ENCODE data around the gene CLIC6. TPM values are rescaled to one million over a fixed set of nuclear protein-coding genes. Genes with fewer than 3 reads are reported as not detected.

CLIC6 gene
- total and polyA plus RNA-seq, 4 donors = 0.19 to 19.0 (median 1.4) TPM

DNA sequence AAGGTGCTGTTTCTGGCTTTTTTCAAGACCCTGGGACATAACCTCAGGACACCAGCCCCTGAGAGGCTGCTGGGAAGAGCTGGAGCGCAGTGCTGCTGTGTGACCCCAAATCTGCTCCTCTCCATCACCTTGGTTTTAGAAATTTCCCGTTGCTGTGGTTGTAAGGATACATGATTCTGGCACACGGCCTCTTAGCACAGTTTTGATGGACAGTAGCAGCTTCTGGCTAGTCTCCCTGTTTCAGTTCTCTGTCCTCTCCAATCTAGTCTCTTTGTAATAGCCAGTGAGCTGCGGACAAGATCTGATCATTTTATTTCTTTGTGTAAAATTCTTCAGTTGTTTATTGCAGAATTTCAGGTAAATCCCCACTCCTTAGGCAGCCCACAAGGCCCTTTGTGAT, 3.1 kb downstream of the CLIC6 start:
- Histone ChIP-seq H3K4me1 (ENCODE audit: control insufficient read depth, insufficient read depth, low read length) (peaks cover 18% of the 10 kb centered on the region), H3K27me3 (ENCODE audit: control insufficient read depth, insufficient read depth, low read length) (peaks cover 61% of the 10 kb centered on the region), H3K9me3 (ENCODE audit: control insufficient read depth, insufficient read depth, low read length) (no peaks in the 10 kb centered on the region), H3K27ac (ENCODE audit: low read depth, low read length) (no peak overlapping the region), H3K36me3 (ENCODE audit: control insufficient read depth, insufficient read depth, low read length) (no peaks in the 10 kb centered on the region), H3K4me3 (ENCODE audit: low read depth, low read length) (no peak overlapping the region)
- no peak for DNase-seq (ENCODE audit: low read depth in 4 of 6, low spot score in 6 of 6)
- 59% methylated on average over 3 of the region's 4 CpGs for WGBS (ENCODE audit: insufficient coverage)

DNA sequence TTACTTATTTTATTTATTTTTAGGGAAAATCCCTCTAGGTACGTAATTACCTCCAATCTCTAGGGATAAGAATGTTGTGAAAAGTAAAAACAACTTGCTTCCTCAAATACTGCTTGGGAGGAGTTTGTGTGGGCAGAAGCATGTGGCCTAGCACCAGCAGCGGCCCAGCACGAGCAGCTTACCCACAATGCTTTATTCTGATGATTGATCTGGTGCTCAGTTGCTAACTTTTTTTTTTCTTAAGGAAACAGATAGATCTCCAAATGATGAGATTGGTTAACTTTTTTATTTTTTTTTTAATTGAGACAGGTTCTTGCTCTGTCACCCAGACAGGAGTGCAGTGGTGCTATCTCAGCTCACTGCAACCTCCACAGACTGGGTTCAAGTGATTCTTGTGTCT, 4.2 kb downstream of the CLIC6 start:
- H3K4me1 ChIP-seq (ENCODE audit: control insufficient read depth, insufficient read depth, low read length) = peaks cover 18% of the 10 kb centered on the region
- no peak for DNase-seq (ENCODE audit: low read depth in 4 of 6, low spot score in 6 of 6)
- H3K4me3 ChIP-seq (ENCODE audit: low read depth, low read length) = no peak overlapping the region
- H3K36me3 ChIP-seq (ENCODE audit: control insufficient read depth, insufficient read depth, low read length) = no peaks in the 10 kb centered on the region
- no peak overlapping the region for H3K27ac ChIP-seq (ENCODE audit: low read depth, low read length)
- no peaks in the 10 kb centered on the region for H3K9me3 ChIP-seq (ENCODE audit: control insufficient read depth, insufficient read depth, low read length)
- peaks cover 57% of the 10 kb centered on the region for H3K27me3 ChIP-seq (ENCODE audit: control insufficient read depth, insufficient read depth, low read length)
- WGBS (ENCODE audit: insufficient coverage) = no CpG with 5 or more reads among the region's 3 CpGs

DNA sequence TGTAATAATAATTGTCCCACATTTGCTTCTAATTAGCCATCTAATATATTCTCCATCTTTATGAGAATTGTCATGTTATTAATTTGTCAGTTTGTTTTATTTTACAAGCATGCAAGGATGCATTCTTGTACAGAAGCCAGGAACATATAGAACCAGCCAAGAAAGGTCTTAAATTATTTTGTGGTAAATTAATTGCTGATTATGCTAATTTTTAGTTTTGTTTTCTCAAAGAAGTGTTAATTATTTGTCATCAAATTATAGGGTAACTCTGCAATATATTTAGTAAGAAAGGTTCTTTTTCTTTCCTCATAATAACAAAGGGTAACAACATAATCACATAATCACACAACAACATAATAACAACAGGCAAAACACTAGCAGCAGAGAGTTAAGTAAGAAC, 5.7 kb downstream of the CLIC6 start:
- H3K4me1 ChIP-seq (ENCODE audit: control insufficient read depth, insufficient read depth, low read length) = peaks cover 13% of the 10 kb centered on the region
- no peak overlapping the region for H3K4me3 ChIP-seq (ENCODE audit: low read depth, low read length)
- H3K27me3 ChIP-seq (ENCODE audit: control insufficient read depth, insufficient read depth, low read length) = peaks cover 44% of the 10 kb centered on the region
- no peaks in the 10 kb centered on the region for H3K9me3 ChIP-seq (ENCODE audit: control insufficient read depth, insufficient read depth, low read length)
- no peak for DNase-seq (ENCODE audit: low read depth in 4 of 6, low spot score in 6 of 6)
- no peaks in the 10 kb centered on the region for H3K36me3 ChIP-seq (ENCODE audit: control insufficient read depth, insufficient read depth, low read length)
- H3K27ac ChIP-seq (ENCODE audit: low read depth, low read length) = no peak overlapping the region

DNA sequence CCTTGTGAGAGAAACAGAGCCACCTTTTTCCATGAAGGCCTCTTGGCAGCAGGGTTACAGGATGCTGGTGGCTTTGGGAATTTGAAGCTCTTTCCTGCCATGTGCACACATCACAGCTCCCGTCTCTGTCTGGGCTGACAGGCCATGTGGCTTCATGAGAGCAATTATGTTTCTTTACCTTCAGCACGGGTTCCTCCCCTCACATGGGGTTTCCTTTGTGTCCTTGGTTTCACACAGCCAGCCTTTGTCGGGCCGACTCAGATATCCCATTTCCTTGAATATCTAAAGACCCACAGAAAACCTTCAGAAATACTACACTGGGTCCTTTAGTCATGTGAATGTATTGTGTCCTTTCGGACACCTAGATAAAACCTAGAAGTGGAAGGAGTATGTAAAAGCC, 7.1 kb downstream of the CLIC6 start:
- peaks cover under 1% of the 10 kb centered on the region for H3K4me1 ChIP-seq (ENCODE audit: control insufficient read depth, insufficient read depth, low read length)
- H3K9me3 ChIP-seq (ENCODE audit: control insufficient read depth, insufficient read depth, low read length) = no peaks in the 10 kb centered on the region
- no peak for DNase-seq (ENCODE audit: low read depth in 4 of 6, low spot score in 6 of 6)
- WGBS (ENCODE audit: insufficient coverage) = 20% methylated on average over 2 of the region's 5 CpGs
- H3K36me3 ChIP-seq (ENCODE audit: control insufficient read depth, insufficient read depth, low read length) = no peaks in the 10 kb centered on the region
- peaks cover 32% of the 10 kb centered on the region for H3K27me3 ChIP-seq (ENCODE audit: control insufficient read depth, insufficient read depth, low read length)
- no peak overlapping the region for H3K27ac ChIP-seq (ENCODE audit: low read depth, low read length)
- no peak overlapping the region for H3K4me3 ChIP-seq (ENCODE audit: low read depth, low read length)

DNA sequence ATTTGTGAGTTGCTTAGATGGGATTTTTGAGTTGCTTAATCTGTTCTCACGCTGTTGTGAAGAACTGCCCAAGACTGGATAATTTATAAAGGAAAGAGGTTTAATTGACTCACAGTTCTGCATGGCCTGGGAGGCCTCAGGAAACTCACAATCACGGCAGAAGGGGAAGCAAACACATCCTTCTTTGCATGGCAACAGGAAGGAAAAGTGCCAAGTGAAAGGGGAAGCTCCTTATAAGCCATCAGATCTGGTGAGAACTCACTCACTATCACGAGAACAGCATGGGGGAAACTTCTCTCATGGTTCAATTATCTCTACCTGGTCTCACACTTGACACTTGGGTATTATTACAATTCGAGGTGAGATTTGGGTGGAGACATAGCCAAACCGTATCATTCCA, 10.3 kb downstream of the CLIC6 start:
- Histone ChIP-seq H3K9me3 (ENCODE audit: control insufficient read depth, insufficient read depth, low read length) (peaks cover 3% of the 10 kb centered on the region), H3K27ac (ENCODE audit: low read depth, low read length) (no peak overlapping the region), H3K27me3 (ENCODE audit: control insufficient read depth, insufficient read depth, low read length) (peaks cover 7% of the 10 kb centered on the region), H3K4me1 (ENCODE audit: control insufficient read depth, insufficient read depth, low read length) (no peaks in the 10 kb centered on the region), H3K4me3 (ENCODE audit: low read depth, low read length) (no peak overlapping the region), H3K36me3 (ENCODE audit: control insufficient read depth, insufficient read depth, low read length) (no peaks in the 10 kb centered on the region)
- no peak for DNase-seq (ENCODE audit: low read depth in 4 of 6, low spot score in 6 of 6)
- WGBS (ENCODE audit: insufficient coverage) = 86% methylated on average over 5 of the region's 5 CpGs

DNA sequence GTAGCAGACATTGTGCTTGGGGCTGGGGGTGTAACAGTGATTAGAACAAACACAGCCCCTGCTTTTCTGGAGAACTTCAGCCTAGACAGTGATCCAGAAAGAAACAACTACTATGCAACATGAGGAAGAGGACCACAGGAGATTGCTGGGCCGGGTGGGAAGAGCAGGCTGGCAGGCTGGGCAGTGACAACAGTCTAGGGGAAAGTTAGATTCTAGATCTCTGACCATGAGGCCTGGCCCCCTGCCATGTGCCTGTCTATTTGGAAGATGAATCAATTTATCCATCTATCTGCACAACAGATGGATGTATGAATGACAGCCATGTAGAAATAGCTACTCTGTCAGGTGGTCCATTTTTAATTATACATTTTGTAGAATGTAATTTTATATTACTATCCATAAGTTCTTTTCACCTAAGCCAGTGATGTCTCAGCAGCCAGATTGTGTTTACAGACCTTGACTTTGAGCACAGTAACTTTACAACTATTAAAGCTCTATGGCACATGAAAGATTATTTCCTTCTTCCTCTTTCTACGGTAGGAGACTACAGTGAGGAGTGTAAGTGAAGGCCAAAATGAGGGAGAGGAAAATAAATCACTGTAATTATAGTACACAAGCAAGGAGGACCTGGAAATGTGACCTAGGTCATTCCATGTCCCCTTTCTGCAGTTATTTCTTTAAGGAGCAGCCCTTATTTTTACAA, 15.5 kb downstream of the CLIC6 start:
- H3K27me3 ChIP-seq (ENCODE audit: control insufficient read depth, insufficient read depth, low read length) = peaks cover 5% of the 10 kb centered on the region
- H3K27ac ChIP-seq (ENCODE audit: low read depth, low read length) = no peak overlapping the region
- H3K9me3 ChIP-seq (ENCODE audit: control insufficient read depth, insufficient read depth, low read length) = peaks cover 3% of the 10 kb centered on the region
- no peaks in the 10 kb centered on the region for H3K4me1 ChIP-seq (ENCODE audit: control insufficient read depth, insufficient read depth, low read length)
- DNase-seq (ENCODE audit: low read depth in 4 of 6, low spot score in 6 of 6) = no peak
- WGBS (ENCODE audit: insufficient coverage) = no CpG with 5 or more reads among the region's 2 CpGs
- H3K4me3 ChIP-seq (ENCODE audit: low read depth, low read length) = no peak overlapping the region
- no peaks in the 10 kb centered on the region for H3K36me3 ChIP-seq (ENCODE audit: control insufficient read depth, insufficient read depth, low read length)

DNA sequence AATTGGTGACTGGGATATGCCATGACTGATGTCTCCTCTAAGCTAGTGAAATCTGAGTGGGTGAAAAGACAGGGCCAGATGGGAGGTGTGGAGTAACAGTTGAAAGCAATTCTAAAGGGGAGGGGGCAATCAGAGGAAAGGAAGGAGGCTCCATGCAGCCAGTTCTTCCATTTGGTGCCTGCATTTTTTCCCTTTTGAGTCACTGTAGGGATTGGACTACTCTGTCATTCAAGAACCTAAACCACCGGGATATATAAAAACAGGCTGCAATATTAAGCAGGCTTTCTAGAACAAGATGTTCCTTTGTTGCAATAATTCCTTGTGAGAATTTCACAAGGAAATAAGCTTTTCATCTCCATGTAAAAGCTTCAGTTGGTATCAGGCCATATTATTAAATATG, 18.3 kb downstream of the CLIC6 start:
- no peaks in the 10 kb centered on the region for H3K36me3 ChIP-seq (ENCODE audit: control insufficient read depth, insufficient read depth, low read length)
- H3K27me3 ChIP-seq (ENCODE audit: control insufficient read depth, insufficient read depth, low read length) = peaks cover 5% of the 10 kb centered on the region
- no CpG with 5 or more reads among the region's 1 CpG for WGBS (ENCODE audit: insufficient coverage)
- H3K4me1 ChIP-seq (ENCODE audit: control insufficient read depth, insufficient read depth, low read length) = no peaks in the 10 kb centered on the region
- no peak overlapping the region for H3K4me3 ChIP-seq (ENCODE audit: low read depth, low read length)
- H3K9me3 ChIP-seq (ENCODE audit: control insufficient read depth, insufficient read depth, low read length) = no peaks in the 10 kb centered on the region
- no peak for DNase-seq (ENCODE audit: low read depth in 4 of 6, low spot score in 6 of 6)
- no peak overlapping the region for H3K27ac ChIP-seq (ENCODE audit: low read depth, low read length)

DNA sequence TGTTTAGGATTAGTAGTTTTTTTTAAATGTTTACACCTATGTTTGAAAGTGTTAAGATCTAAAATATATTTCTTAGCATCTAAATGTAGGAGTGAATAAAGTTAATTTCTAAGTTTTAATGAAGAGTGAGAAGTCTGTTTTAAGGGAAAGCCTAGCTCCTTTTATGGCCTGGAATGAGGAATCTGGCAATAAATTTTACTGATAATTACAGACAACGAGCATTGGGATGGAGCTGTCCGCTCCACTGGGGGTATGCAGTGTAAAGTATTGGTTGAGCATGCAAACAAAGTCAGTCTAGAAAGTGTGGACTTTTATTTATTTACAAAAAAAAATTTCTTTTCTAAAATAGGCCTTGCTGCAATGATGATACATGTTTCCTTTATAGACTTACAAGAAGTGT, 19.0 kb downstream of the CLIC6 start:
- Histone ChIP-seq H3K27ac (ENCODE audit: low read depth, low read length) (no peak overlapping the region), H3K36me3 (ENCODE audit: control insufficient read depth, insufficient read depth, low read length) (no peaks in the 10 kb centered on the region), H3K27me3 (ENCODE audit: control insufficient read depth, insufficient read depth, low read length) (peaks cover 5% of the 10 kb centered on the region), H3K9me3 (ENCODE audit: control insufficient read depth, insufficient read depth, low read length) (no peaks in the 10 kb centered on the region), H3K4me1 (ENCODE audit: control insufficient read depth, insufficient read depth, low read length) (no peaks in the 10 kb centered on the region), H3K4me3 (ENCODE audit: low read depth, low read length) (no peak overlapping the region)
- WGBS (ENCODE audit: insufficient coverage) = no CpG with 5 or more reads among the region's 2 CpGs
- no peak for DNase-seq (ENCODE audit: low read depth in 4 of 6, low spot score in 6 of 6)

DNA sequence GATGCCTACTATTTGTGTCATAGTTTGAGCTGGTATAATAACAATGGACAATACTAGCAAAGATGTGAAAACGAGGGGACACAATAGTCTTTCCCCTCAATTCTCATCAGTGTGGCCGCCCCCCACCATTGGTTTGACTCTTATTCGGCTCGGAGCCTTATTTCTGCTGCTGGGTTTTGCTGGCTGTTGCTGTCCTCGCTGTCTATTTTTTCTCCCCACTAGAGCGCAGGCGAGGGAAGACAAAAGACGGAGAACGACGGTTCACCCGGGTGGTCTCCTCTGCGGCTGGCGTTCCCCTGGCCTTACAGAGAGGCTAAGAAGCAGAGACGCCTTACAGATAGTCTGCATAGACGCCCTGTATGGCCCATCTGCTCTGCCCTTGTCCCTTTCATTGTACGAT, 19.4 kb downstream of the CLIC6 start:
- Histone ChIP-seq H3K27ac (ENCODE audit: low read depth, low read length) (no peak overlapping the region), H3K4me1 (ENCODE audit: control insufficient read depth, insufficient read depth, low read length) (no peaks in the 10 kb centered on the region), H3K9me3 (ENCODE audit: control insufficient read depth, insufficient read depth, low read length) (no peaks in the 10 kb centered on the region), H3K36me3 (ENCODE audit: control insufficient read depth, insufficient read depth, low read length) (no peaks in the 10 kb centered on the region), H3K4me3 (ENCODE audit: low read depth, low read length) (no peak overlapping the region), H3K27me3 (ENCODE audit: control insufficient read depth, insufficient read depth, low read length) (peaks cover 5% of the 10 kb centered on the region)
- WGBS (ENCODE audit: insufficient coverage) = 65% methylated on average over 15 of the region's 16 CpGs
- DNase-seq (ENCODE audit: low read depth in 4 of 6, low spot score in 6 of 6) = peak in 2 of 6 donors; percentile 16 to 48

DNA sequence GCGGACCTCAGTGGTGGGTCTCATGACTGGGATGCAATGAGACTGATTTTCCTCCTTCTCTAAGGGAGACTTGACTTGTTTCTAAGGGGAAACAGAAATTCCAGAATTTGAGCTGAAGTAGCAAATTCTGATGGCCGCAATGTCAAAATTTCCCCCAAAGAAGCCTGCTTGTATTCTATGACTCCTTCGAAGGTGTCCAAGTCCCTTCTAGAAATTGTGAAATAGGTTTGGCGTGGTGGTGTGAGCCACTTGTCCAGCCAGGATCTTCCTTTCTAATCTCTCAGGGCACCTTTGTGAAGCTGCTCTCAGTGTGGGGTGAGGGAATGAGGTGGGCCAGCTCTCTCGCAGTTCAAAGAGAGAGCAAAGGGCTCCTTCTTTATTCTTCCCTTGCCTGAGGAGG, 19.9 kb downstream of the CLIC6 start:
- DNase-seq (ENCODE audit: low read depth in 4 of 6, low spot score in 6 of 6) = no peak
- Histone ChIP-seq H3K36me3 (ENCODE audit: control insufficient read depth, insufficient read depth, low read length) (no peaks in the 10 kb centered on the region), H3K9me3 (ENCODE audit: control insufficient read depth, insufficient read depth, low read length) (no peaks in the 10 kb centered on the region), H3K27me3 (ENCODE audit: control insufficient read depth, insufficient read depth, low read length) (peaks cover 5% of the 10 kb centered on the region), H3K4me1 (ENCODE audit: control insufficient read depth, insufficient read depth, low read length) (no peaks in the 10 kb centered on the region), H3K4me3 (ENCODE audit: low read depth, low read length) (no peak overlapping the region), H3K27ac (ENCODE audit: low read depth, low read length) (no peak overlapping the region)
- WGBS (ENCODE audit: insufficient coverage) = 100% methylated on average over 1 of the region's 5 CpGs
